Measurements from ENCODE around the gene OR2T27. TPM values are rescaled to one million over a fixed set of nuclear protein-coding genes. Genes with fewer than 3 reads are reported as not detected.

The OR2T27 gene
- total RNA-seq, 1 donor from 2014 or later: not detected

DNA sequence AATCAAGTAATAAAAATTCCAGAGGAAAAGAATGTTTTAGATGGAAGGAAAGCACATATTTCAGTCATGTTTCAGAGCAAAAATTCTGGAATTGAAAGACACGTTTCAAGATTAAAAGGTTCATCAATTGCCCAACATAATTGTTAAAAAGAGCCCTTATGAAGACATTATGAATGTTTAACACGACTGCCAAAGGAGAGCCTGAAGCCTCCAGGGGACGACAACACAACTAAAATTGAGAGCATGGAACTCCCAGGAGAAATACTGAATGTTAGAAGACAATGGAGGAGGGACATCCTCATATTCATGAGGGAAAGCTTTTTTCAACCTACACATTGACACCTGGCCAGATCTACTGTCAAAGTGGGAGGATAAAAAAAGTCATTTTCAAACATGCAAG lies 36.5 kb downstream of the OR2T27 start:
- Histone ChIP-seq H3K27ac (no peak overlapping the region), H3K36me3 (no peaks in the 10 kb centered on the region), H3K27me3 (no peaks in the 10 kb centered on the region), H3K4me1 (no peaks in the 10 kb centered on the region), H3K4me3 (no peak overlapping the region), H3K9me3 (no peaks in the 10 kb centered on the region)
- intact Hi-C loops (cut with DNase I): no loop called here
- no peak for DNase-seq (ENCODE audit: extremely low spot score in 2 of 2)
- TF ChIP-seq POLR2A (IDR thresholded peaks at IDR 0.05): no peak
- TF ChIP-seq, protein P1, sequence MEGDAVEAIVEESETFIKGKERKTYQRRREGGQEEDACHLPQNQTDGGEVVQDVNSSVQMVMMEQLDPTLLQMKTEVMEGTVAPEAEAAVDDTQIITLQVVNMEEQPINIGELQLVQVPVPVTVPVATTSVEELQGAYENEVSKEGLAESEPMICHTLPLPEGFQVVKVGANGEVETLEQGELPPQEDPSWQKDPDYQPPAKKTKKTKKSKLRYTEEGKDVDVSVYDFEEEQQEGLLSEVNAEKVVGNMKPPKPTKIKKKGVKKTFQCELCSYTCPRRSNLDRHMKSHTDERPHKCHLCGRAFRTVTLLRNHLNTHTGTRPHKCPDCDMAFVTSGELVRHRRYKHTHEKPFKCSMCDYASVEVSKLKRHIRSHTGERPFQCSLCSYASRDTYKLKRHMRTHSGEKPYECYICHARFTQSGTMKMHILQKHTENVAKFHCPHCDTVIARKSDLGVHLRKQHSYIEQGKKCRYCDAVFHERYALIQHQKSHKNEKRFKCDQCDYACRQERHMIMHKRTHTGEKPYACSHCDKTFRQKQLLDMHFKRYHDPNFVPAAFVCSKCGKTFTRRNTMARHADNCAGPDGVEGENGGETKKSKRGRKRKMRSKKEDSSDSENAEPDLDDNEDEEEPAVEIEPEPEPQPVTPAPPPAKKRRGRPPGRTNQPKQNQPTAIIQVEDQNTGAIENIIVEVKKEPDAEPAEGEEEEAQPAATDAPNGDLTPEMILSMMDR (IDR thresholded peaks at IDR 0.05): peak in 2 of 3 experiments; percentile 5 to 48

DNA sequence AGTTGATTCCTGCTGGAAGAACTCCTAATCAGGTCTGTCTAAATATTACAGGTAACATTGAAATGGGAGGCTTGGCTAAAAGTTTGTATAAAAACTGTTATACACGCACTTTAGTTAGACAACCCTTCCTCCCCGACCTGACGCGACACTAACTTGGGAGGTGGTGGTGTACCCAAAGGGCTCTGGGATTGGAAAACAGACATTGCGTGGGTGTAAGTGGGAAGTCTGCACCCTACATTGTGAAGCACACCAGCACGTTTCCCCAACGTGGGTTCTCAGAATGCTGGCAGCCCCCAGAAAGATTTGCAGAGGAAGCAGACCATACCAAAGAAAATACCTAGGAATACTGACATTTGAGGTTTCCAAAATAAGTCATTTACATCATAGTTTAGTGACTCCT lies 37.2 kb downstream of the OR2T27 start:
- DNase-seq (ENCODE audit: extremely low spot score in 2 of 2): no peak
- TF ChIP-seq POLR2A (IDR thresholded peaks at IDR 0.05) (no peak), POLR2AphosphoS5 (IDR thresholded peaks at IDR 0.05; ENCODE audit: insufficient read depth in 1 of 2, low read depth in 1 of 2) (no peak)
- TF ChIP-seq, protein P1 (IDR thresholded peaks at IDR 0.05): no peak
- Histone ChIP-seq H3K4me1 (no peaks in the 10 kb centered on the region), H3K27me3 (no peaks in the 10 kb centered on the region), H3K36me3 (no peaks in the 10 kb centered on the region), H3K4me3 (no peak overlapping the region), H3K9me3 (no peaks in the 10 kb centered on the region), H3K27ac (no peak overlapping the region)
- intact Hi-C loops (cut with DNase I): no loop called here

DNA sequence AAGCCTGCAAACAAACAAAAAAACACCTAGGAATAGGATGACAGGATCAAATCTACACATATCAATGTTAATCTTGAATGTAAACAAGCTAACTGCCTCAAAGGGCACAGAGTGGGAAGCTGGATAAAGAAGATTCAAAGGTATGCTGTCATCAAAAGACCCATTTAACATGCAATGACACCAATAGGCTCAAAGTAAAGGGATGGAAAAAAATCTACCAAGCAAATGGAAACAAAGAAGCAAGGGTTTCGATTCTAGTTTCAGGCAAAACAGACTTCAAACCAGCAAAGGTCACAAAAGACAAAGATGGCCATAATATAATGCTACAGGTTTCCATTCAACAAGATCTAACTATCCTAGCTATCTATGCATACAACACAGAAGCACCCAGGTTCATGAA lies 41.6 kb downstream of the OR2T27 start:
- intact Hi-C loops (cut with DNase I): no loop called here
- no peak for TF ChIP-seq POLR2AphosphoS5 (IDR thresholded peaks at IDR 0.05; ENCODE audit: insufficient read depth in 1 of 2, low read depth in 1 of 2)
- TF ChIP-seq, protein P1 (IDR thresholded peaks at IDR 0.05): no peak
- TF ChIP-seq POLR2A (IDR thresholded peaks at IDR 0.05): no peak
- Histone ChIP-seq H3K36me3 (no peaks in the 10 kb centered on the region), H3K27me3 (no peaks in the 10 kb centered on the region), H3K9me3 (no peaks in the 10 kb centered on the region), H3K4me3 (no peak overlapping the region), H3K27ac (no peak overlapping the region), H3K4me1 (no peaks in the 10 kb centered on the region)
- no peak for DNase-seq (ENCODE audit: extremely low spot score in 2 of 2)

DNA sequence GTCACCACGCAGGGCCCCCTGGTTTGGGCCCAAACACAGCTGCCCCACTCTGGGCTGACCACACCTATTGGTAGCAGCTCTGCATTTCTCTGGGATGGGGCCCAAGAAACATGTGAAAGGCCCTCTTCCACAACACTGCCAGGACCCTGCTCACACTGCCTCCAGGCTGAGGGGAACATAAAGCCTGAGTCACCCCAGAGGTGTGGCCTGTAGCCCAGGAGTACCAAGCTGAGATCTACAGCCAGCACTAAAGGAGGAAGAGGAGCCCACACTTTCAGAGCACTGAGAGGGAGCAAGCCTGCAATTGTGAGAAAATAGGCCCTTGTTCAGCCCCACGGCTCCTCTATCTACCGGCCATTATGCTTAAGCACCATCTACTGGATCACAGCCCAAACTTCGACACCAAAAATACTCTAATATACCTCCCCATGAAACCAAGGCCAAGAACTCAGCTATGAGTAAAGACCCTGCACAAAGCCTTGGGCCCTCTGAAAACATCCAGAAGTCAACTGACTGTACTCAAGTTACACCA lies 43.4 kb downstream of the OR2T27 start:
- Histone ChIP-seq H3K4me3 (no peak overlapping the region), H3K27ac (no peak overlapping the region), H3K36me3 (no peaks in the 10 kb centered on the region), H3K27me3 (no peaks in the 10 kb centered on the region), H3K4me1 (no peaks in the 10 kb centered on the region), H3K9me3 (no peaks in the 10 kb centered on the region)
- DNase-seq (ENCODE audit: extremely low spot score in 2 of 2): no peak
- intact Hi-C loops (cut with DNase I): no loop called here
- TF ChIP-seq, protein P1 (IDR thresholded peaks at IDR 0.05): no peak
- no peak for TF ChIP-seq POLR2A (IDR thresholded peaks at IDR 0.05)
- no peak for TF ChIP-seq POLR2AphosphoS5 (IDR thresholded peaks at IDR 0.05; ENCODE audit: insufficient read depth in 1 of 2, low read depth in 1 of 2)

DNA sequence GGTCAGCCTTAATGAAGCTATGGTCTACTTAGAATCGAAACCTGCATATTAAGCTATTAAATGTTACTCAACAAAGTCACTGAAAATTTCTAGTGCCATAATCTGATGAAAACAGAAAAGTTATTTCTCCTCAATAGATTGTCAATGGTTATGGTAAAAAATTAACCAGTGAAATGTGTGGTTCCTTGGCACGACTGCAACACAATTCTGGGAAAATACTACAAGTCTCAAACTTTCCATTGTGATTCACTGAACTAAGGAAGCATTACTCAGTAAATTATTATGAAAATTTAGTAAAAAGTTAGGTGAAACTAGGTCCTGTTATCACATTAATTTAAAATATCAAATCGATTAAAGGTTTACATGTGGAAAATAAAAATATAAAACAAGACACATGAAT lies 45.0 kb downstream of the OR2T27 start:
- intact Hi-C loops (cut with DNase I): no loop called here
- Histone ChIP-seq H3K27ac (no peak overlapping the region), H3K4me1 (no peaks in the 10 kb centered on the region), H3K36me3 (no peaks in the 10 kb centered on the region), H3K27me3 (no peaks in the 10 kb centered on the region), H3K9me3 (no peaks in the 10 kb centered on the region), H3K4me3 (no peak overlapping the region)
- no peak for DNase-seq (ENCODE audit: extremely low spot score in 2 of 2)
- TF ChIP-seq, protein P1 (IDR thresholded peaks at IDR 0.05): no peak
- TF ChIP-seq POLR2A (IDR thresholded peaks at IDR 0.05) (no peak), POLR2AphosphoS5 (IDR thresholded peaks at IDR 0.05; ENCODE audit: insufficient read depth in 1 of 2, low read depth in 1 of 2) (no peak)

Other genes with a start within 250 kb of the OR2T27 start
- gene OR2T2, start 209.9 kb downstream of the OR2T27 start, total RNA-seq: not detected
- gene OR2T3, start 182.2 kb downstream of the OR2T27 start, total RNA-seq: not detected
- gene OR2T5, start 166.9 kb downstream of the OR2T27 start, total RNA-seq: not detected
- not detected for gene OR2G6, start 147.5 kb downstream of the OR2T27 start, total RNA-seq
- not detected for gene OR2T29, start 92.8 kb downstream of the OR2T27 start, total RNA-seq
- not detected for gene OR2T34, start 80.8 kb downstream of the OR2T27 start, total RNA-seq
- not detected for gene OR2T10, start 57.8 kb downstream of the OR2T27 start, total RNA-seq
- not detected for gene OR2T11, start 20.4 kb downstream of the OR2T27 start, total RNA-seq
- not detected for gene OR2T35, start 10.2 kb downstream of the OR2T27 start, total RNA-seq
- not detected for gene OR14I1, start 47.2 kb upstream of the OR2T27 start, total RNA-seq
- gene LYPD8, start 100.2 kb upstream of the OR2T27 start, total RNA-seq: not detected
- 18.7 TPM for gene SH3BP5L, start 170.4 kb upstream of the OR2T27 start, total RNA-seq
- gene ZNF672, start 182.7 kb upstream of the OR2T27 start, total RNA-seq: 44.9 TPM
- 46.7 TPM for gene ZNF692, start 203.6 kb upstream of the OR2T27 start, total RNA-seq

All from vagina (tissue), 2 donors.